ENCODE data around the gene TEFM.
A peak's percentile ranks its signal among the peaks of the same experiment; 100 is the strongest.

The TEFM gene, protein sequence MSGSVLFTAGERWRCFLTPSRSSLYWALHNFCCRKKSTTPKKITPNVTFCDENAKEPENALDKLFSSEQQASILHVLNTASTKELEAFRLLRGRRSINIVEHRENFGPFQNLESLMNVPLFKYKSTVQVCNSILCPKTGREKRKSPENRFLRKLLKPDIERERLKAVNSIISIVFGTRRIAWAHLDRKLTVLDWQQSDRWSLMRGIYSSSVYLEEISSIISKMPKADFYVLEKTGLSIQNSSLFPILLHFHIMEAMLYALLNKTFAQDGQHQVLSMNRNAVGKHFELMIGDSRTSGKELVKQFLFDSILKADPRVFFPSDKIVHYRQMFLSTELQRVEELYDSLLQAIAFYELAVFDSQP

DNA sequence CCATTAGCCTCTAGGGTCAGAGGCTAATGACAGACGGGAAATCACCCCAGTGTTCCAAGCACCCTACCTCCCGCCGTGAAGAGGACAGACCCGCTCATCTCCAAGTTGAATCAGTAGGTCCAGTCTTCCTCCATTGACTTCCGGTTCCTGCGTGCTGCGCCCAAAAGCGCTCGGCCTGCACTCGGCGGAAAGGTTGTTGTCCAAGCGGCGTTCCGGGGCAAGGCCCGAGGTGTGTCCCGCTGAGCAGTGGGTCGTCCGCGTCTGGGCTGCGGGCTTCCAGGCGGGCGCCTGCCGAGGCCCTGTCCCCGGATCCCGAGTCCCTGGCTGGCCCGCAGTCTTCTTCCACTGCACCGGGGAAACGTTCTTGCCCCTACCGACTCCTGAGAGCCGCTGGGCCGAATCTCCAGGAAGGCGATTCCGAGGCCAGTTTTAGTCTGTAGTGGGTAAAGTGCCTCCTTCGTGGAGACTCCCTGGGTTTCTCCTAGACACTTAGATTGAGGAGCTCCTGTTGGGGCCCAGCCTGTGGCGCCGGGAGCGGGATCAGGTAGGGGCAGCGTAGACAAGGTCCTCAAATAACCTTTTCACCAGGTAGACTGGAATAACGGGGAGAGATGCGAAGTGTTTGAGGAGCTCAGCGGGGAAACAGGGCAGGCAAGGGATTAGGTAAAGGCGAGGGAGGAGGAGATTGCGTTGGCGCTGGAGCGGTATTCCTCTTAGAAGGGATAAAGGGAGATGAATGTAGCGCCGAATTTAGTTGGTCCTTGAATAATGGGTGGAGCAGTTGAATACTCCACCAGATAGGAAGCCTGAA is at the start of gene TEFM:
TSS of gene TEFM (minus strand) at position 138 of the 811 bp plus-strand sequence. CDS start at position 98, 40 bp downstream.
- Histone ChIP-seq H3K4me1 (ENCODE audit: control insufficient read depth in 5 of 5, insufficient read depth in 5 of 5, low read length in 5 of 5) (peaks cover 0 to 25% (median 19%) of the 10 kb centered on the region in 5 donors), H3K9me3 (ENCODE audit: control insufficient read depth in 5 of 5, low read length in 5 of 5) (no peaks in the 10 kb centered on the region), H3K27ac (ENCODE audit: low read depth, low read length) (peak within 1 kb of the TSS; percentile 84), H3K4me3 (ENCODE audit: low read depth in 1 of 5, low read length in 5 of 5) (peak within 1 kb of the TSS; percentile 80 to 98 (median 95)), H3K9ac (ENCODE audit: low read length in 5 of 5) (peak within 1 kb of the TSS; percentile 85 to 99 (median 99)), H3K27me3 (ENCODE audit: control insufficient read depth in 5 of 5, insufficient read depth in 4 of 5, low read length in 5 of 5) (no peaks in the 10 kb centered on the region), H3K36me3 (ENCODE audit: control insufficient read depth in 5 of 5, insufficient read depth in 5 of 5, low read length in 5 of 5) (peaks cover 2 to 17% (median 5%) of the 10 kb centered on the region in 5 donors)

GRCh38 chr17:30954046-30954830 is 48.2 kb upstream of the TEFM start:
- H3K4me1 ChIP-seq (ENCODE audit: control insufficient read depth in 5 of 5, insufficient read depth in 5 of 5, low read length in 5 of 5) = peaks cover 5 to 81% (median 48%) of the 10 kb centered on the region in 5 donors
- H3K9me3 ChIP-seq (ENCODE audit: control insufficient read depth in 5 of 5, low read length in 5 of 5) = no peaks in the 10 kb centered on the region
- H3K4me3 ChIP-seq (ENCODE audit: low read depth in 1 of 5, low read length in 5 of 5) = peak overlapping the region in 4 of 5 donors; percentile 34 to 44 (median 40)
- H3K36me3 ChIP-seq (ENCODE audit: control insufficient read depth in 5 of 5, insufficient read depth in 5 of 5, low read length in 5 of 5) = no peaks in the 10 kb centered on the region
- H3K27me3 ChIP-seq (ENCODE audit: control insufficient read depth in 5 of 5, insufficient read depth in 4 of 5, low read length in 5 of 5) = no peaks in the 10 kb centered on the region
- H3K27ac ChIP-seq (ENCODE audit: low read depth, low read length) = peak overlapping the region; percentile 61
- no peak overlapping the region for H3K9ac ChIP-seq (ENCODE audit: low read length in 5 of 5)

GRCh38 chr17:30952638-30953393 is 46.8 kb upstream of the TEFM start:
- Histone ChIP-seq H3K9me3 (ENCODE audit: control insufficient read depth in 5 of 5, low read length in 5 of 5) (no peaks in the 10 kb centered on the region), H3K36me3 (ENCODE audit: control insufficient read depth in 5 of 5, insufficient read depth in 5 of 5, low read length in 5 of 5) (peaks cover 0 to 5% (median 0%) of the 10 kb centered on the region in 5 donors), H3K27me3 (ENCODE audit: control insufficient read depth in 5 of 5, insufficient read depth in 4 of 5, low read length in 5 of 5) (no peaks in the 10 kb centered on the region), H3K27ac (ENCODE audit: low read depth, low read length) (no peak overlapping the region), H3K4me1 (ENCODE audit: control insufficient read depth in 5 of 5, insufficient read depth in 5 of 5, low read length in 5 of 5) (peaks cover 5 to 67% (median 41%) of the 10 kb centered on the region in 5 donors), H3K9ac (ENCODE audit: low read length in 5 of 5) (no peak overlapping the region), H3K4me3 (ENCODE audit: low read depth in 1 of 5, low read length in 5 of 5) (no peak overlapping the region)

DNA sequence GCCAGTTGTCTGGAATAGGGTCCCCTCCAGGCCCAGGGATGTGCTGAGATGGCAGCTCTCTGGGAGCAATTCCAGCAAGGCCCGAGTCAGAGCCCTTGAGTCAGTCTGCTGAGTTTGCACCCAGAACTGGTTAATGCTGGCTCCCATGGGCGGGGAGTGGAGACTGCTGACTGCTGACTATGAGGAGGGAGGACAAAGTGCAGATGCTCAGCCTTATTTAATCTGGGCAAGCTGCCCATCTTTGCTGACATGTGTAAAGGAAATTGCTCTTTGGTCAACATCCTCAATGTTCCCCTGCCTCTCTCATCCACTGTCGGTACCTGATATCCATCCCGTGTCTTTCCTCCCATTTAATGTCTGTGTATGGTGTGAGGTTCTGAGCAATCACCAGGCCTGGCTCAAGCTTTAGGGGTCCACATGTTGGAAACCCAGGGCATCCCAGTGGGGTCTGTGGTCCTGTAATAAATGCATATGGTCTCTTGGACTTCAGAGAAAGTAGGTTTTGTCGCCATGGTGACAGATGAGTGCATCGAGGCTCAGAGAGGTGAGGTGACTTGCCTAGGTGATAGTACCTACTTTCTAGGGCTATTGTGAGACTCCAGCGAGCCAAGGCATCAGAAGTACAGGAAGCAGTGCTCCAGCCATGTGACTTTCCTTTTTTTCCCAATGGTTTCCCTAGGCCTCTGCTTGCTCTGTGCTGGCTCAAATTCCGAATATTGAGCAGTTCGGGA is 44.8 kb upstream of the TEFM start:
- Histone ChIP-seq H3K9ac (ENCODE audit: low read length in 5 of 5) (no peak overlapping the region), H3K27me3 (ENCODE audit: control insufficient read depth in 5 of 5, insufficient read depth in 4 of 5, low read length in 5 of 5) (no peaks in the 10 kb centered on the region), H3K4me3 (ENCODE audit: low read depth in 1 of 5, low read length in 5 of 5) (no peak overlapping the region), H3K36me3 (ENCODE audit: control insufficient read depth in 5 of 5, insufficient read depth in 5 of 5, low read length in 5 of 5) (peaks cover 0 to 13% (median 2%) of the 10 kb centered on the region in 5 donors), H3K4me1 (ENCODE audit: control insufficient read depth in 5 of 5, insufficient read depth in 5 of 5, low read length in 5 of 5) (peaks cover 4 to 47% (median 21%) of the 10 kb centered on the region in 5 donors), H3K9me3 (ENCODE audit: control insufficient read depth in 5 of 5, low read length in 5 of 5) (no peaks in the 10 kb centered on the region), H3K27ac (ENCODE audit: low read depth, low read length) (no peak overlapping the region)

DNA sequence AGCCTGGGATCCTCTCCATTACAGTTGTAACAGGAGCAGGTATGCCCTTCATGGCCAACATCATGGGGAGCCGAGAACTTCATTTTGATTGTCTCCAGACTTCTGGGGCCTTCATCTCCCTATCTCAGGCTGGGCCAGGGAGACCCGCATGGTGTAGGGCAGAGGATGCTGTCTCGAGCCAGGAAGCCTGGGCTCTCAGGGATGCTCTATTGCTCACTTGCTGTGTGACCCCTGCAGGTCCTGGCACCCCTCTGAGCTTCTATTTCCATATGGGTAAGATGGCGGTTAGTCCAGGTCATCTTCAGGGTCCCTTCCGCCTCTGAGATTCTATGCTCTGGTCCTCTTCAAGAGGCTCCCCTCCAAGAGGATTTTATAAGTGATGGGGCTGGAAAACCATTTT is 44.2 kb upstream of the TEFM start:
- Histone ChIP-seq H3K9ac (ENCODE audit: low read length in 5 of 5) (no peak overlapping the region), H3K4me3 (ENCODE audit: low read depth in 1 of 5, low read length in 5 of 5) (no peak overlapping the region), H3K4me1 (ENCODE audit: control insufficient read depth in 5 of 5, insufficient read depth in 5 of 5, low read length in 5 of 5) (peaks cover 4 to 44% (median 21%) of the 10 kb centered on the region in 5 donors), H3K36me3 (ENCODE audit: control insufficient read depth in 5 of 5, insufficient read depth in 5 of 5, low read length in 5 of 5) (peaks cover 0 to 16% (median 3%) of the 10 kb centered on the region in 5 donors), H3K27me3 (ENCODE audit: control insufficient read depth in 5 of 5, insufficient read depth in 4 of 5, low read length in 5 of 5) (no peaks in the 10 kb centered on the region), H3K9me3 (ENCODE audit: control insufficient read depth in 5 of 5, low read length in 5 of 5) (no peaks in the 10 kb centered on the region), H3K27ac (ENCODE audit: low read depth, low read length) (no peak overlapping the region)

- Histone ChIP-seq H3K27me3 (ENCODE audit: control insufficient read depth in 5 of 5, insufficient read depth in 4 of 5, low read length in 5 of 5) (no peaks in the 10 kb centered on the region), H3K9me3 (ENCODE audit: control insufficient read depth in 5 of 5, low read length in 5 of 5) (no peaks in the 10 kb centered on the region), H3K9ac (ENCODE audit: low read length in 5 of 5) (peak overlapping the region in 1 of 5 donors; percentile 3), H3K4me3 (ENCODE audit: low read depth in 1 of 5, low read length in 5 of 5) (no peak overlapping the region), H3K4me1 (ENCODE audit: control insufficient read depth in 5 of 5, insufficient read depth in 5 of 5, low read length in 5 of 5) (peaks cover 3 to 24% (median 11%) of the 10 kb centered on the region in 5 donors), H3K36me3 (ENCODE audit: control insufficient read depth in 5 of 5, insufficient read depth in 5 of 5, low read length in 5 of 5) (peaks cover 0 to 24% (median 5%) of the 10 kb centered on the region in 5 donors), H3K27ac (ENCODE audit: low read depth, low read length) (no peak overlapping the region)
These were observed 41.8 kb upstream of the TEFM start for GRCh38 chr17:30947796-30948195.

DNA sequence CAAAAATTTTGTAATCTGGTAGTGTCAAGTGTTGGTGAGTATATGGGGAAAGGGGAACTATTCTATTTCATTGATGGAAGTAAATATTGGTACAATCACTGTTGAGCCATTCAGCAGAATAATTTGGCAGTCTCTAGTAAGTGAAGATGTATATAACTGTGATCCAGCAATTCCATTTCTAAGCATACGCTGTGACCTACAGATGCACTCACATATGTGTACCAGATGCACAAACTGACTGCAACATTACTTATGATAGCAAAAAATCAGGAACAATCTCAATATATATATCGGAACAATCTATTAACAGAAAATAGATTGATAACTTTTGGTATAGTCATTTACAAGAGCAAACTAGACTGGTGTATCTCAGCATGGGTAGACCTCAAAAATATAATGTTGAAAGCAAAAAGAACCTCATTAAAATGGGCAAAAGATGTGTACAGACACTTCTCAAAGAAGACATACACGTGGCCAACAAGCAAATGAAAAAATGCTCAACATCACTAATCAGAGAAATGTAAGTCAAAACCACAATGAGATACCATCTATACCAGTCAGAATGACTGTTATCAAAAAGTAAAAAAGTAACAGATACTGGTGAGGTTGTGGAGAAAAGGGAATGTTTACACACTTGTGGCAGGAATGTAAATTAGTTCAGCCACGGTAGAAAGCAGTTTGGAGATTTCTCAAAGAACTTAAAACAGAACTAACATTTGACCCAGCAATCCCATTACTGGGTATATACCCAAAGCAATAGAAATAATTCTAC is 36.5 kb upstream of the TEFM start:
- no peak overlapping the region for H3K27ac ChIP-seq (ENCODE audit: low read depth, low read length)
- H3K27me3 ChIP-seq (ENCODE audit: control insufficient read depth in 5 of 5, insufficient read depth in 4 of 5, low read length in 5 of 5) = no peaks in the 10 kb centered on the region
- H3K9me3 ChIP-seq (ENCODE audit: control insufficient read depth in 5 of 5, low read length in 5 of 5) = no peaks in the 10 kb centered on the region
- H3K4me1 ChIP-seq (ENCODE audit: control insufficient read depth in 5 of 5, insufficient read depth in 5 of 5, low read length in 5 of 5) = peaks cover 0 to 6% (median 0%) of the 10 kb centered on the region in 5 donors
- no peak overlapping the region for H3K9ac ChIP-seq (ENCODE audit: low read length in 5 of 5)
- H3K36me3 ChIP-seq (ENCODE audit: control insufficient read depth in 5 of 5, insufficient read depth in 5 of 5, low read length in 5 of 5) = peaks cover 0 to 23% (median 5%) of the 10 kb centered on the region in 5 donors
- H3K4me3 ChIP-seq (ENCODE audit: low read depth in 1 of 5, low read length in 5 of 5) = no peak overlapping the region

GRCh38 chr17:30939051-30939689 is 33.1 kb upstream of the TEFM start:
- H3K9me3 ChIP-seq (ENCODE audit: control insufficient read depth in 5 of 5, low read length in 5 of 5) = no peaks in the 10 kb centered on the region
- H3K4me1 ChIP-seq (ENCODE audit: control insufficient read depth in 5 of 5, insufficient read depth in 5 of 5, low read length in 5 of 5) = peaks cover 0 to 6% (median 0%) of the 10 kb centered on the region in 5 donors
- H3K4me3 ChIP-seq (ENCODE audit: low read depth in 1 of 5, low read length in 5 of 5) = no peak overlapping the region
- H3K27ac ChIP-seq (ENCODE audit: low read depth, low read length) = no peak overlapping the region
- H3K9ac ChIP-seq (ENCODE audit: low read length in 5 of 5) = no peak overlapping the region
- H3K27me3 ChIP-seq (ENCODE audit: control insufficient read depth in 5 of 5, insufficient read depth in 4 of 5, low read length in 5 of 5) = no peaks in the 10 kb centered on the region
- peaks cover 0 to 10% (median 2%) of the 10 kb centered on the region in 5 donors for H3K36me3 ChIP-seq (ENCODE audit: control insufficient read depth in 5 of 5, insufficient read depth in 5 of 5, low read length in 5 of 5)
